Transverse colon (tissue), 3 donors: ENCODE measurements around the gene NDUFB5.

ENCODE experiments used
- CTCF ChIP-seq, 5 experiments: fragments of 200-600 bp in 3 of 5; fragments of 450-650 bp in 2 of 5; sonication (generic) in 3 of 5; IDR thresholded peaks; 1 replicate in 2 of 5; 2 replicates in 3 of 5; pipeline ENCODE4 v1.5.1; 2016 to 2017; ENCODE audit warnings: antibody characterized with exemption in 5 of 5, inconsistent platforms in 3 of 5, mild to moderate bottlenecking in 2 of 5, moderate library complexity in 1 of 5
- EP300 ChIP-seq: sonication (generic); formaldehyde crosslinking; IDR thresholded peaks from one replicate; pipeline ENCODE4 v1.6.1; 2017; ENCODE audit warnings: antibody characterized with exemption, low read depth

GRCh38 chr3:179660872-179661271 lies 56.3 kb downstream of the NDUFB5 start:
- TF ChIP-seq CTCF (IDR thresholded peaks at IDR 0.05) (no peak), EP300 (no peak)
